Neural cell (in vitro differentiated cells): Measurements from ENCODE around the gene STK17B.

Source experiments
- CTCF ChIP-seq: fragments of 450-650 bp; IDR thresholded peaks from 2 replicates; pipeline ENCODE4 v1.5.1; 2014; ENCODE audit warnings: antibody characterized with exemption, mild to moderate bottlenecking, moderate library complexity; ENCODE audit not compliant: poor library complexity, severe bottlenecking
- EP300 ChIP-seq: fragments of 450-650 bp; conservative IDR thresholded peaks from 2 replicates; pipeline ENCODE4 v1.6.1; 2014; ENCODE audit warnings: antibody characterized with exemption, mild to moderate bottlenecking, moderate library complexity; ENCODE audit not compliant: poor library complexity, severe bottlenecking
- EZH2 ChIP-seq: fragments of 200-600, 300-800 bp; shearing (Covaris generic), sonication (generic); IDR thresholded peaks from 2 replicates; pipeline ENCODE4 v1.6.1; 2014; ENCODE audit warnings: antibody characterized with exemption, low read length, borderline replicate concordance, mild to moderate bottlenecking; ENCODE audit not compliant: insufficient read depth, poor library complexity, severe bottlenecking
- MXI1 ChIP-seq: fragments of 450-650 bp; conservative IDR thresholded peaks from 2 replicates; pipeline ENCODE4 v1.6.1; 2014; ENCODE audit warnings: antibody characterized with exemption, mild to moderate bottlenecking; ENCODE audit not compliant: poor library complexity, severe bottlenecking
- POLR2AphosphoS5 ChIP-seq: IDR thresholded peaks from 2 replicates; pipeline ENCODE4 v1.6.1; 2012
- REST ChIP-seq: IDR thresholded peaks from 2 replicates; pipeline ENCODE4 v1.6.1; 2012; ENCODE audit warnings: borderline replicate concordance

GRCh38 chr2:196142825-196143224 lies 28.6 kb downstream of the STK17B start:
- TF ChIP-seq CTCF: no peak
- no peak for TF ChIP-seq EP300
- no peak for TF ChIP-seq POLR2AphosphoS5
- TF ChIP-seq MXI1: no peak
- TF ChIP-seq REST: no peak
- TF ChIP-seq EZH2: no peak
